HT-29 (cell line): ENCODE measurements around the gene RABIF. TPM values are rescaled to one million over a fixed set of nuclear protein-coding genes. Genes with fewer than 3 reads are reported as not detected.
"Not testable (repeated sequence)": the region's sequence is repeated elsewhere in the genome, so short reads cannot be mapped to it uniquely, and the experiment has no call there.

Source experiments
- DNase-seq: peaks from one replicate; pipeline ENCODE4 v3.0.0-alpha.2; 2015; ENCODE audit warnings: low spot score
- small RNA-seq: library from RNA; depleted of rRNA; stranded (forward); fragments of <200 nt; gene quantifications from one replicate; pipeline ENCODE3, GENCODE V24; 2014
- total RNA-seq: library from RNA; depleted of rRNA; stranded (reverse); fragments of >200 nt; shearing (Covaris generic); gene quantifications from 2 replicates; pipeline ENCODE4 v1.2.3, GENCODE V29; 2014; rRNA removed

RABIF gene
- total RNA-seq, 1 experiment from 2014 or later: 8.2 TPM

DNA sequence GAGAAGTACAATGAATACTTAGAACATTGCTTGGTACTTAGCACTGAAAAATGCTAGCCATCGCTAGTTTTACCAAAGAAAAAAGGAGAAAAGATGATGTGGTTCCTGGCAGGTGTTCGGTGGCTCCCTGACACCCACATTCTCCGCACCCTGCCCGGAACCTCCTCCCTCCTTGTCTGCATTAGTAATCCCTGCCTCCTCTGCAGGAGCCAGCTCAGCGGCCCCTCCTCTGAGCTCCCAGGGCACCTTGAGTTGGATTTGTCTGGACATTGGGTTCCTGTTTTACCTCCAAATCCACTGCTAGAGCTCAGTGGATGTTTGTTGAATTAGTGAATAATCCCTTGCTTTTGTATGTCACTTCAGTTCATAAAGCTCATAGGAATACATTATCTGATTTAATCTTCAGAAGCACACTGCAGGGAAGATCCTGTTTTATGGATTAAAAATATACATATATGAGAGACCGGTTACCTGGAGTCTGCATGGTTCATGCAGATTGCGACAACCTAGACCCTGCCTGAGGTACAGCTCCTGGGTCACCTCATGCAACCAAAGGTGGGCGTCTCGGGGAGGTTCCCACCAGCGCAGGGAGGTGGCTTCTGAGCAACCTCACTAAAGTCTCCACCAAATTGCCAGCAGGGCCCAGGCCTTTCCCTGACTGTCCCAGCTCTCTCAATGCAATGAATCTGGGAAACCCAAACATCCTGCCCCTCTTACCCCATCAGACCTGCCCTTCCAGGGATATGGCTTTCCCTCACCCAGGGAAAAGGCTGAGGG, 54.0 kb downstream of the RABIF start:
- DNase-seq: no peak

- no peak for DNase-seq
Measured at GRCh38 chr1:202831906-202832305, 57.0 kb downstream of the RABIF start.

DNA sequence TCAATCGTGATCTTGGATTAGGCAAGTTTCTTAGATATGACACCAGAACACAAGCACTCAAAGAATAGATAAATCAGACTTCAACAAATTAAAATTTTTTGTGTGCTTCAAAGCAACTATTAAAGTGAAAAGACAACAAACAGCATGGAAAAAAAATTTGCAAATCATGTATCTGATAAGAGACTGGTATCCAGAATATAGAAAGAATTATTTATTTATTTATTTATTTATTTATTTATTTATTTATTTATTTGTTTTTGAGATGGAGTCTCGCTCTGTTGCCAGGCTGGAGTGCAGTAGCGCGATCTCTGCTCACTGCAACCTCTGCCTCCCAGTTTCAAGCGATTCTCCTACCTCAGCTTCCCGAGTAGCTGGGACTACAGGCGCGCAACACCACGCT, 59.7 kb downstream of the RABIF start:
- not testable (repeated sequence) for DNase-seq

Small RNAs within 50 kb of the gene (small RNA-seq; reads per million reads assigned to genes)
- gene RF00019: not detected

Other genes starting within 250 kb of the RABIF start
- gene SYT2, start 178.7 kb downstream of the RABIF start, total RNA-seq: 0.05 and 0.10 TPM in 2 replicates
- gene KDM5B, start 80.7 kb downstream of the RABIF start, total RNA-seq: 15.1 and 23.8 TPM in 2 replicates
- not detected in 2 replicates for gene PCAT6, start 78.2 kb downstream of the RABIF start, total RNA-seq
- gene KLHL12, start 38.1 kb upstream of the RABIF start, total RNA-seq: 12.7 and 15.3 TPM in 2 replicates
- gene ADIPOR1, start 69.2 kb upstream of the RABIF start, total RNA-seq: 105 and 117 TPM in 2 replicates
- gene CYB5R1, start 78.1 kb upstream of the RABIF start, total RNA-seq: 27.5 and 38.5 TPM in 2 replicates
- 92.5 and 94.2 TPM in 2 replicates for gene TMEM183A, start 118.2 kb upstream of the RABIF start, total RNA-seq
- gene PPFIA4, start 137.3 kb upstream of the RABIF start, total RNA-seq: 0.08 and 0.16 TPM in 2 replicates
- not detected in 2 replicates for gene MYOG, start 196.9 kb upstream of the RABIF start, total RNA-seq
- 0.89 TPM in 1 of 2 replicates, not detected in the other for gene ADORA1, start 238.6 kb upstream of the RABIF start, total RNA-seq